HG03442 (cell line): ENCODE data around the gene TPRG1L.

ENCODE experiments used
- ATAC-seq: cut with Tn5 transposase; IDR thresholded peaks from one replicate; pipeline ENCODE4 v1.9.1; 2021; ENCODE audit warnings: mild to moderate bottlenecking, moderate library complexity; ENCODE audit not compliant: unreplicated experiment

TPRG1L gene

GRCh38 chr1:3659093-3659492 lies 34.3 kb downstream of the TPRG1L start:
- no peak for ATAC-seq

DNA sequence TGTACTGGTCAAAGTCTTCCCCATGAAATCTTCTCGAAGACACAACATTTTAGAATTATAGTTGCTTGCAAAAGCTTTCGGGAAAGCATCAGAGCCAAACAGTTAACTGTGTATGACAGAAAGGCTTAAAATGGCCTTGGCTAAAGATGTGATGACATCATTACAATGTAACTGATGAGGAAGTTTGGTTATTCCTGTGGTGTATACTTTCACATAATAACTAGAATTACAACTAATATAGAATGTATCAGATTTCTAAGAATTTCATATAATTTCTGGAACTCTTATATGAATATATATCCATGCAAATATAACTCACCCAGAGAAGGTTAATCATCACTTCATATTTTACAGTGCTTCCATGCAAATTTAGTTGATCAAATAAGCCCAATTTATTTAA lies 35.9 kb downstream of the TPRG1L start:
- ATAC-seq = no peak

DNA sequence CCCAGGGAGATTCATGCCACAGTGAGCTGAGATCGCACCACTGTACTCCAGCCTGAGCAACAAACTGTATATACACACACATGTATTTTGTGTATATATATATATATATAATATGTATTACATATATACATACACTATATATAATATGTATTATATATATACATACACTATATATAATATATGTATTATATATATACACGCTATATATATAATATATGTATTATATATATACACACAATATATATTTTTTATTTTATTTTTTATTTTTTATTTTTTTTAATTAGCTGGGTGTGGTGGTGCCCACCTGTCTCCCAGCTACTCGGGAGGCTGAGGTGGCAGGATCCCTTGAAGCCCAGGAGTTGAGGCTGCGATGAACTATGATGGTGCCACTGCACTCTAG lies 36.8 kb downstream of the TPRG1L start:
- no peak for ATAC-seq

DNA sequence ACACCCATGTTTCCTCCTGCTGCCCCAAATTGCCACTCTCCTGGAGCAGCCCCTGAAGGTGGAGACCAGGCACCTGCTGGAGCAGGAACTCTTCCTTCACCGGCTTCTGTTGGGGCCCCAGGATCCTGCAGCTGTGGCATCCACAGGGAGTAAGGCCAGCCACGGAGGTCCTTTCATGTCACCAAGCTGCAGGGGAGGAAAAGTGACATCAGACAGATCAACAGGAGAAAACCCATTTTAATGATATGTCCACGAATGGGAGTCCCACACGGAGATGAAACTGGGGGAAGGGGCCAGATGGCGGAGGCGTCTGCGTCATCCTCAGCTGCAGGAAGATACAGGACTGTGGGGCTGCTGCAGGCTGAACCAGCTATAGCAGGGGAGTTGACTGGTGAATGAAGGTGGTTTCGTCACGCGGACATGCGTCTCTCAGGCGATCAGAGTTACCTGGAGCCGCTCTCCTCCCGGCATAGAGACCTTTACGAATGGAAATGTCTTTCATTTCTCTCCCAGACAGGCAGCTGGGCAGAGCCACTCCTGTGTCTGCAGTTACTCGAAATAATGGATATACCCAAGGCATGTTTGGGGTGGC lies 37.4 kb downstream of the TPRG1L start:
- ATAC-seq = no peak

DNA sequence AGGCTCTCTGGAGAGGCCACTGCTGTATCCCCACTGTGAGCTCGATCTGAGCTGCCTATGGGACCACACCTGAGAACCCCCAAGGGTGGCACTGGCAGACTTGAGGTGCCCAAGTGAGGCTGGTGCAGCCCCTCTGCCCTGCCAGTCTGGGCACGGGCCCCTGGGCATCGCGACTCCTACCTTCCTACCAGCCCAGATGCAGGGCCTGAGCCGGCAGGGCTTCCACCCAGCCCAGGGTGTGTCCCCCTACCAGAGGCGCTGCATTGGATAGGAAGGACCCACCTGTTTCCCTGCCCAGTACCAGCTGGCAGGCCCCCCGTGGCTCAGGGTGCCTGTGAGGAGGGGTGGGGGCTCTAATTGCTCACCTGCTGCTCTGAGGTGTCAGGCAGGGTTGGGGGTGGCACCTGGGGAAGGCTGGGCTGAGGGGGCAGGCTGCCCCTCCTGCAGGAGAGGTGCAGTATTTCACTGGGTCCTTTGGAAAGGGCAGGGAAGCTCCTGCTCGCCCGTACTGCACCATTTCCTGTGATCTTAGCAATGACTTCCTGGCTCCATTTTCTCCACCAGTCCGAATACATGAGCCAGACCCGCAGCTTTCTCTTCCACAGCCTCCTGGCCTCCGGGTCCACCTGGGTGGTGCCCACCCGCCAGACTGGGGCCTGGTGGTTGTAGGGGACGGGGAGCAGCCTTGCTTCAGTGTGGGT lies 39.3 kb downstream of the TPRG1L start:
- no peak for ATAC-seq

DNA sequence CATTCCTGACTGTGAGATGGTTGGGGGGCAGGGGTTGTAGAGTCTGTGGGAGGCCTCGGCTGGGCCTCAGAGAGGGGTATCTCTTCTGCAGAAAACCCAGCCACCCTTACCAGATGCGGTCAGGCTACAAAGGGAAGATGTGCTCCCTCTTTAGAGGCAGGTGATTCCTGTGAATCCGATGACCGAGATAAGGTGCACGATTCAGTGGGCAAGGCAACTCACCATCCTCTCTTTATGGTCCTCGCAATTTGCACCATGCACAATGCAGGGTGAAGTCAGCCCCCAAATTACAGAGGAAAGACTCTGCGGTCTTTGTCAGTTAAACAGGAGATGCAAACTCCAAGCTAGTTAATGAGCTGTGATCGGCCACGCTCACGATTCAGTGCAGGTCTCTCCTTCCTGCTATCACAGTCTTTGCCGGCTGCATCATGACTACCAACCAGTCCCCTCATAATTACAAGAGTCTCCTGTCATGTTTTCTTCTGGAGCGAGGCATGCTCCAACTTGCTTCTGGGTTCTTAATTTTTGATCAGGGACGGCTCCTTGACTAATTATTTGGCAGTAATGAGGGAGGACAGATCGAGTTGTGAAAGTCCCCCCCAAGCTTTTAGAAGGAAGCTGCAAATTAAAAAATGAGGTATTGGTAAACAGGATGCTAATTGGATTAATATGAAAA lies 40.0 kb downstream of the TPRG1L start:
- ATAC-seq = no peak

GRCh38 chr1:3668148-3668547 lies 43.3 kb downstream of the TPRG1L start:
- ATAC-seq = no peak

- ATAC-seq = no peak
Observed at GRCh38 chr1:3668585-3669300, 43.9 kb downstream of the TPRG1L start.

GRCh38 chr1:3669421-3669821 lies 44.6 kb downstream of the TPRG1L start:
- ATAC-seq = no peak

DNA sequence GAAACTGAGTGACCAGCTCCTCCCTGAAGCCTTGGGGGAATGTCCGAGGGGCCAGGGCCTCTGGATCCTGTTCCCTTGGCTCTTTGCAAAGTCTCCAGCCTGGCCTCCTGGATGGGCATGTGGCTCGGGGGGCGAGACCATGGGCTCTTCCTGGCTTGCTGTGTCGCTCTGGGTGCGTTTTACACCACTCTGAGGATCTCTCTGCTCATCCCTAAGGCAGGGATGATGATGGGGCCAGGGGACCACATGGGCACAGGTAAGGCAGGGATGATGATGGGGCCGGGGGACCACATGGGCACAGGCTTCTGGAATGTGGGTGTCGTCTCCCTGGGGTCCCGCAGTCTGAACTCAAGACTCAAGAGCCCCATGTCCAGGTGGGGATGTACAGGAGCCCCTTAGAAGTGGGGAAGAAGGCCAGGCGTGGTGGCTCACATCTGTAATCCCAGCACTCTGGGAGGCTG lies 45.2 kb downstream of the TPRG1L start:
- ATAC-seq = no peak

- no peak for ATAC-seq
Observed at GRCh38 chr1:3670823-3671265, 46.0 kb downstream of the TPRG1L start.

DNA sequence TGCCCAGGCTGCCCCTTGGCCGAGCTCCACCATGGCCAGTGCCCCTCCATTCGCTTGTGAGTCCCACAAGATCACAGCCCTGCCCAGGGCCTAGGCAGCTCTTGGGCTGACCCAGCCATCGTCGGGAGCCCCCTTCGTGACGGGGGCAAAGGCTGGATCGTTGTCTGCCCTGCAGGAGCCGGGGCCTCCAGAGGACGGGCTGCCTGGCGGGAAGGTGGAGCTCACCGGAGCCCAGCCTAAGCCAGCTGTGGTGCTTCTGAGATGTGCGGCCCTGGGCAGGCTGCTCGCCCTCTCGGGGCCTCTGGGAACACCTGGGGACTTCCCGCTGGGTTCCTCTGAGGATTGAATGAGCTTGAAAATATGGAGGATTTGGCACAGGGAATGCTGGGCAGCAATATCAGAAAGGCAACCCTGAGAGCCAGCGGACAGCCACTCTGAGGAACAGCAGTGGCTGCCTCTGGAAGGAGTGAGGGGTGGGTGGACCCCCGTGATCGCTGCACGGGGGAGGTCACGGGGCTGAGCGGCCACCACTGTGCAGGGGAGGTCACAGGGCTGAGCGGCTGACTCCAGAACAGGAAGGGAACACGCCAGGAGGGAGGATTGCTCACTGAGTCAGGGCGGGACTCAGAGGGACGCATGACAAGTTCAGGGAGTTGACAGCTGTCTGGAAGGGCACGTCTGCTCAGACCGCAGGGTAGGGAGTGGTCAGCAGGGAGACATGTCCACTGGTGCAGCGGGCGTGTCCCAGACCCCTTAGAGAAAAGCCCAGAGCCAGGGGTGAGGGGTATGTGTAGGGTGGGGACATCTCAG lies 46.8 kb downstream of the TPRG1L start:
- ATAC-seq = no peak

DNA sequence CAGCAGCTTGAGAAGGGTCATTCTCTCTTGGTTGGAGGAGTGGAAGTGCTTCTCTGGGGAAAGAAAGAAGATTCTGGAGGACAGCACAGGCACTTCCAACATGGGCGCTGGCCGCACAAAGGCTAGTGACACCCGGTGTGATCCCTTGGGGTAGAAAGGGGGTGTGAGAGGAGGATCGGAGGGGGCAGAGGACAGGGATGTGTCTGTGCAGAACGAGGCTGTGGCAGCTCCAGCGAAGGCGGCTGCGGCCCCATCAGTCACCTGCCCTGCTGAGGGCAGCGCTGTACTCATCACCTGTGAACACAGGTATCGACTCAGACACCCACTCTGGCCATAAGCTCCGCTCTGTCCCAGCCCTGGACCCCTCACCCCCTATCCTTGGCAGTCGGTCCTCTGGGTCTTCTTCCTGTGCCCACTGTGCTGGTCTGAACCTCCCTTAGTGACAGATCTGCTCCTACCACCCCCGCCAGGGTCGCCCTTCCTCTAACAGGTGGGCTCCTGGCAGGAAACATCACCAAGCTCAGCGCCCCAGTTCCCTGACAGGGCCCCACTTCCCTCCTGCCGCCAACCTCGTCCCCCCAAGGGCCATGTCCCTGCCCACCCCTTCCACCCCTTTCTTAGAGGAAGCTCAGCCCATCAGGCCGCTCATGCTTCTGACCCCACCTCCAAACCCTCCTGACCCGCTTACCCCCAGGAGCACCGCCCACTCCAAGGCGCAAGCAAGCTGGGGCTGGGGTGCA lies 47.6 kb downstream of the TPRG1L start:
- ATAC-seq = no peak

- ATAC-seq = no peak
Observed at GRCh38 chr1:3672971-3673361, 48.2 kb downstream of the TPRG1L start.

DNA sequence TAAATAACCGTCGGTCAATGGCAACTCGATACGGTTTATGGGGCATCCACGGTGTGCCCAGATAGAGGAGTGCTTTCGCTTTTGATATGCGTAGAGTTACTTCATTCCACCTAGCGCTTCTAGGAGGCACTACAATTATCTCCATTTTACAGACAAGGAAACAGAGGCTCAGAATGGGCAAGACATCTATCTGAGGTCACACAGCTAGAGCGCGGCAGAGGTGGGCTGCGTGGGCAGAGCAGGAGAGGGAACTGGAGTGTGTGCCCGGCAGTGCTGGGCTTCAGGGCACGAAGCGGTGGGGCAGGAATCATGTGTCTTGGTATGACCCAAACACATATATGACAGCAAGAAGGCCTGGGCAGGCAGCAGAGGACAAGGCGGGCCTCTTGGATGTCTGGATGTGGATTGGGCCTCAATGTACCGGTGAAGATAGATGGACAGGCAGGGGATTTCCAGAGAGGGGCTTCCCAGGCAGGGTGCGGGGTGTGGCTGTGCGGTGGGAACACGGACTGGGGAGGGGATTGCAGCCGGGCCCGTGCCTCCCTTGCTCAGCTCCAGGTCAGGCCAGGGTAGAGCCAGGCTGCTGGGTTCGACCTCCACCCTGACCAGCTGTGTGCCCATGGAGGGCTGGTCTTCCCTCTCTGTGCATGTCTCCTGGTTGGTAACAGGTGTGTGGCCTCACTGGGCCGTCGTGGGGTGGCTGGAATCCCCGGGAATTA lies 48.7 kb downstream of the TPRG1L start:
- no peak for ATAC-seq

GRCh38 chr1:3674100-3675094 lies 49.6 kb downstream of the TPRG1L start:
- ATAC-seq = no peak

DNA sequence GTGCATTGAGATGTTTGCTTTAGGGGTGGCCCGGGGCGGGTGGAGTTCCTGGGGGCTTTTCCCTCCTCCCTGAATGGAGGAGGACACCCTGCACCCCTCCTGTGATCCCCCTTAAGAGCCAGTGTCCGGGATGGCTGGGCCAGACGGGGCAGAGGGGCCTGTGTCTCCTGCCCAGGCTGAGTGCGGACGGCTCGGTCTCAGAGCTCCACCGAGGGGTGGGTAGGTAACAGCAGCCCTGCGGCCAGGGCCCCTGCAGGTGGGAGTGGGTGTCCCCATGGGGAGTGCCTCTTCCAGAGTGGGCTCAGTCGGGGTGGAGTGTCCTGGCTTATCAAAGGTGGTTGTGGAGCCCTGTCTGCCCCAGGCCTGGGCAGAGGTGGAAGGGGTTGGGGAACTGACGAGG lies 50.6 kb downstream of the TPRG1L start:
- no peak for ATAC-seq
